Upper lobe of right lung (tissue), 1 donor: ENCODE measurements around the gene BICD2. TPM values are rescaled to one million over a fixed set of nuclear protein-coding genes. Genes with fewer than 3 reads are reported as not detected.

Experiments used
- ATAC-seq: fragments of 200-7000 bp; cut with Tn5 transposase; one replicate; pipeline ENCODE4 v1.9.1; 2020; ENCODE audit warnings: mild to moderate bottlenecking, moderate library complexity
- DNase-seq: peaks from one replicate; pipeline ENCODE4 v3.0.0-alpha.2; 2020
- H3K27ac ChIP-seq: fragments of 200-600 bp; one replicate; pipeline ENCODE4 v1.8.0; 2022
- H3K27me3 ChIP-seq: fragments of 200-600 bp; one replicate; pipeline ENCODE4 v1.8.0; 2022; ENCODE audit warnings: mild to moderate bottlenecking
- H3K36me3 ChIP-seq: fragments of 200-600 bp; one replicate; pipeline ENCODE4 v1.8.0; 2022
- H3K4me1 ChIP-seq: fragments of 200-600 bp; one replicate; pipeline ENCODE4 v1.8.0; 2022
- H3K4me3 ChIP-seq: fragments of 200-600 bp; one replicate; pipeline ENCODE4 v1.8.0; 2022; ENCODE audit warnings: mild to moderate bottlenecking
- H3K9me3 ChIP-seq: fragments of 200-600 bp; one replicate; pipeline ENCODE4 v1.8.0; 2022
- CTCF ChIP-seq: fragments of 200-600 bp; IDR thresholded peaks from one replicate; pipeline ENCODE4 v1.8.0; 2022; ENCODE audit warnings: antibody characterized with exemption
- intact Hi-C: fragments of 100-400 bp; cut with DNase I; formaldehyde crosslinking; loops from one replicate; pipeline ENCODE4 v1.11.0; 2022
- total RNA-seq: library from RNA; stranded (reverse); fragmentation: NEBNext Ultra II Directional; extraction: Animal tissue kit (Norgen Biotek cat#: 25700); gene quantifications from one replicate; pipeline ENCODE4 v1.2.1, GENCODE V29; 2021
- donor health status: DM: no; HTN: yes; CAD: no; lungs with severe emphysema.

BICD2 gene
- total RNA-seq, 1 donor from 2014 or later, result 38.6 TPM

- Histone ChIP-seq H3K4me3 (no peak overlapping the region), H3K4me1 (no peaks in the 10 kb centered on the region), H3K36me3 (peaks cover 47% of the 10 kb centered on the region), H3K27ac (no peak overlapping the region), H3K27me3 (no peaks in the 10 kb centered on the region), H3K9me3 (no peaks in the 10 kb centered on the region)
- no peak for DNase-seq
- no peak for TF ChIP-seq CTCF
- ATAC-seq, result no peak
- intact Hi-C loops, result loop anchor here (10.0 kb wide), 1 partner anchor 54 kb away; the partner anchor contains the start of gene BICD2
Observed at GRCh38 chr9:92711146-92711545, 53.5 kb downstream of the BICD2 start.

GRCh38 chr9:92710368-92710767 is 54.3 kb downstream of the BICD2 start:
- no peak for ATAC-seq
- intact Hi-C loops, result loop anchor here (10.0 kb wide), 1 partner anchor 54 kb away; the partner anchor contains the start of gene BICD2
- H3K36me3 ChIP-seq, result peaks cover 41% of the 10 kb centered on the region

GRCh38 chr9:92709954-92710353 is 54.7 kb downstream of the BICD2 start:
- DNase-seq, result no peak
- ATAC-seq, result no peak
- intact Hi-C loops, result loop anchor here (10.0 kb wide), 1 partner anchor 55 kb away; the partner anchor contains the start of gene BICD2
- TF ChIP-seq CTCF, result no peak
- no peaks in the 10 kb centered on the region for H3K4me1 ChIP-seq
- H3K27me3 ChIP-seq, result no peaks in the 10 kb centered on the region
- no peak overlapping the region for H3K27ac ChIP-seq
- no peak overlapping the region for H3K4me3 ChIP-seq
- H3K36me3 ChIP-seq, result peaks cover 36% of the 10 kb centered on the region
- H3K9me3 ChIP-seq, result no peaks in the 10 kb centered on the region

More at GRCh38 chr9:92710368-92710767, 54.3 kb downstream of the BICD2 start:
- no peak for TF ChIP-seq CTCF
- no peak overlapping the region for H3K27ac ChIP-seq
- no peaks in the 10 kb centered on the region for H3K4me1 ChIP-seq
- no peaks in the 10 kb centered on the region for H3K9me3 ChIP-seq
- DNase-seq, result no peak
- H3K4me3 ChIP-seq, result no peak overlapping the region
- H3K27me3 ChIP-seq, result no peaks in the 10 kb centered on the region

- Histone ChIP-seq H3K27me3 (no peaks in the 10 kb centered on the region), H3K4me3 (no peak overlapping the region), H3K9me3 (no peaks in the 10 kb centered on the region), H3K27ac (no peak overlapping the region), H3K4me1 (no peaks in the 10 kb centered on the region), H3K36me3 (peaks cover 29% of the 10 kb centered on the region)
- DNase-seq (no peak), ATAC-seq (no peak)
- intact Hi-C loops, result no loop called here
- TF ChIP-seq CTCF, result no peak
Observed at GRCh38 chr9:92709240-92709639, 55.4 kb downstream of the BICD2 start.

GRCh38 chr9:92707530-92707929 is 57.1 kb downstream of the BICD2 start:
- no peaks in the 10 kb centered on the region for H3K27me3 ChIP-seq
- no peaks in the 10 kb centered on the region for H3K9me3 ChIP-seq
- H3K4me3 ChIP-seq, result no peak overlapping the region
- intact Hi-C loops, result no loop called here
- TF ChIP-seq CTCF, result no peak
- ATAC-seq (no peak), DNase-seq (no peak)
- H3K27ac ChIP-seq, result no peak overlapping the region
- peaks cover 12% of the 10 kb centered on the region for H3K36me3 ChIP-seq
- no peaks in the 10 kb centered on the region for H3K4me1 ChIP-seq
